Activated CD4-positive, alpha-beta T cell treated with anti-CD3 and anti-CD28 coated beads, Interleukin-2, Interleukin-4, amounts not matched to agents 100 ng/mL and 50 ng/mL, durations not matched to agents 16 hours and 8 hours (primary cell): ENCODE data around the gene CHAF1A.

ENCODE experiments used
- DNase-seq: peaks from one replicate; pipeline ENCODE4 v3.0.0-alpha.2; 2020; ENCODE audit warnings: low spot score

Gene CHAF1A

GRCh38 chr19:4441994-4442818, 39.8 kb downstream of the CHAF1A start:
- DNase-seq = no peak

- no peak for DNase-seq
These were observed 40.3 kb downstream of the CHAF1A start for GRCh38 chr19:4442819-4443146.

- no peak for DNase-seq
These were observed 40.7 kb downstream of the CHAF1A start for GRCh38 chr19:4443188-4443587.

- no peak for DNase-seq
These were observed 41.7 kb downstream of the CHAF1A start for GRCh38 chr19:4443966-4444764.

- DNase-seq = no peak
These were observed 42.6 kb downstream of the CHAF1A start for GRCh38 chr19:4444765-4445741.

GRCh38 chr19:4445963-4446703, 43.7 kb downstream of the CHAF1A start:
- no peak for DNase-seq

GRCh38 chr19:4446704-4447200, 44.3 kb downstream of the CHAF1A start:
- DNase-seq = no peak

GRCh38 chr19:4447327-4448146, 45.1 kb downstream of the CHAF1A start:
- DNase-seq = no peak

- no peak for DNase-seq
These were observed 45.9 kb downstream of the CHAF1A start for GRCh38 chr19:4448147-4448985.

- no peak for DNase-seq
These were observed 46.7 kb downstream of the CHAF1A start for GRCh38 chr19:4449022-4449638.

- DNase-seq = no peak
These were observed 47.2 kb downstream of the CHAF1A start for GRCh38 chr19:4449639-4450028.

GRCh38 chr19:4452230-4452990, 50.0 kb downstream of the CHAF1A start:
- DNase-seq = no peak

- no peak for DNase-seq
These were observed 51.1 kb downstream of the CHAF1A start for GRCh38 chr19:4453232-4454179.

GRCh38 chr19:4454747-4455718, 52.6 kb downstream of the CHAF1A start:
- DNase-seq = no peak

- DNase-seq = no peak
These were observed 53.5 kb downstream of the CHAF1A start for GRCh38 chr19:4455719-4456475.
